BJ (cell line): ENCODE measurements around the gene MRPS24. TPM values are rescaled to one million over a fixed set of nuclear protein-coding genes. Genes with fewer than 3 reads are reported as not detected.

Experiments used
- CTCF ChIA-PET: fragments of 350-600 bp; formaldehyde crosslinking; extraction: SDS; loops from one replicate; lab custom pipeline; 2021; ENCODE audit warnings: antibody characterized with exemption, inconsistent platforms; lab: Yijun Ruan, JAX
- POLR2A ChIA-PET: fragments of 300-600 bp; sonication (Branson Sonifier 250); formaldehyde crosslinking; extraction: SDS; loops from one replicate; lab custom pipeline; 2021; ENCODE audit warnings: antibody characterized with exemption; lab: Charles Lee
- DNase-seq: peaks from one replicate; pipeline ENCODE4 v3.0.0-alpha.2; 2011; ENCODE audit warnings: low read depth
- H3K27me3 ChIP-seq: 2 replicates; pipeline ENCODE4 v1.6.0; 2011; ENCODE audit warnings: low read length; ENCODE audit not compliant: control insufficient read depth, insufficient read depth
- H3K36me3 ChIP-seq: 2 replicates; pipeline ENCODE4 v1.5.1; 2011; ENCODE audit warnings: low read length; ENCODE audit not compliant: control insufficient read depth, insufficient read depth
- H3K4me3 ChIP-seq: 2 replicates; pipeline ENCODE4 v1.5.1; 2011; ENCODE audit warnings: low read depth, mild to moderate bottlenecking, control low read depth, low read length
- polyA plus RNA-seq: library from polyadenylated mRNA; depleted of rRNA; stranded (reverse); fragments of >200 nt; gene quantifications from 2 replicates; pipeline ENCODE4 v1.2.3, GENCODE V29; 2011
- TF ChIP-seq, protein P1 (sequence below): IDR thresholded peaks from 2 replicates; pipeline ENCODE4 v1.5.1; 2011; ENCODE audit warnings: low read depth, mild to moderate bottlenecking, control low read depth, inconsistent platforms, low read length, moderate library complexity; ENCODE audit not compliant: insufficient read depth

Gene MRPS24
- polyA plus RNA-seq, 1 experiment, result 229 TPM

DNA sequence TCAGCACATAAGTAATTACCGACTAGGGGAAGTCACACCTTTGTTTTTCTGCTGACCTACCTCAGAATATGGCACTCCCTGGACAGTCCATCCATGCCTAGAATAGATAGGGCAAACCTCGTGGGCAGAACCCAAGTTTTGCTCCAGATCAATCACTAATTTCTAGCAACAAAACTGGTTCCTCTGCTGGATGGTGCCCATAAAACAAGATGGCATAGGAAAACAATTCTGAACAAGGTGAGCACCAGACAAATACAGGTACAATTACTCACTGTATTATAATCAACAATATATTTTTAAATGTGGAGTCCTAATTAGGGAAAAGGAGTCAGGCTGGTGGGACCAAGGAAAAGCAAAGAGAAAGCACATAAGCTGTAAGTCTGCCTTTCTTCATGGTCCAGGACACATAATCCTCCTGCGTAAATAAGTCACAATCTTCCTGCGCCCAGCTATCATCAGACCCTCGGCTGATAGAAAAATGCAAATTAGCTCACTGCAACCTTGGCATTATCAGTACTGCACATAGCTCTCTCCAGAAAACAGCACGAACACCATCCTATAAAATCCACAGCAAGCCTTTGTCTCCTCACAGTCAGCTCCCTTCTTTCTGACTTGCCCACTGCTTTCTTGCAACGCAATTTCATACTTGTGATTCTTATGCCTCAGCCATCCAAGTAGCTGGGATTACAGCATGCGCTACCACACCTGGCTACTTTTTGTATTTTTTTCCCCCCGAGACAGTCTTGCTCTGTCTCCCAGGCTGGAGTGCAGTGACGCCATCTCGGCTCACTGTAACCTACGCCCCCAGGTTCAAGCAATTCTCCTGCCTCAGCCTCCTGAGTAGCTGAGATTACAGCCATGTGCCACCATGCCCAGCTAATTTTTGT, 22.0 kb upstream of the MRPS24 start:
- DNase-seq, result no peak
- ChIA-PET CTCF (interaction anchor here (0.7 kb wide), 1 partner anchor 712 kb away, joined by 4 read pairs; no protein-coding TSS in a partner anchor), POLR2A (no interaction called here)
- H3K4me3 ChIP-seq, result no peak overlapping the region
- TF ChIP-seq, protein P1, sequence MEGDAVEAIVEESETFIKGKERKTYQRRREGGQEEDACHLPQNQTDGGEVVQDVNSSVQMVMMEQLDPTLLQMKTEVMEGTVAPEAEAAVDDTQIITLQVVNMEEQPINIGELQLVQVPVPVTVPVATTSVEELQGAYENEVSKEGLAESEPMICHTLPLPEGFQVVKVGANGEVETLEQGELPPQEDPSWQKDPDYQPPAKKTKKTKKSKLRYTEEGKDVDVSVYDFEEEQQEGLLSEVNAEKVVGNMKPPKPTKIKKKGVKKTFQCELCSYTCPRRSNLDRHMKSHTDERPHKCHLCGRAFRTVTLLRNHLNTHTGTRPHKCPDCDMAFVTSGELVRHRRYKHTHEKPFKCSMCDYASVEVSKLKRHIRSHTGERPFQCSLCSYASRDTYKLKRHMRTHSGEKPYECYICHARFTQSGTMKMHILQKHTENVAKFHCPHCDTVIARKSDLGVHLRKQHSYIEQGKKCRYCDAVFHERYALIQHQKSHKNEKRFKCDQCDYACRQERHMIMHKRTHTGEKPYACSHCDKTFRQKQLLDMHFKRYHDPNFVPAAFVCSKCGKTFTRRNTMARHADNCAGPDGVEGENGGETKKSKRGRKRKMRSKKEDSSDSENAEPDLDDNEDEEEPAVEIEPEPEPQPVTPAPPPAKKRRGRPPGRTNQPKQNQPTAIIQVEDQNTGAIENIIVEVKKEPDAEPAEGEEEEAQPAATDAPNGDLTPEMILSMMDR, result no peak
- H3K36me3 ChIP-seq, result no peaks in the 10 kb centered on the region
- no peaks in the 10 kb centered on the region for H3K27me3 ChIP-seq

DNA sequence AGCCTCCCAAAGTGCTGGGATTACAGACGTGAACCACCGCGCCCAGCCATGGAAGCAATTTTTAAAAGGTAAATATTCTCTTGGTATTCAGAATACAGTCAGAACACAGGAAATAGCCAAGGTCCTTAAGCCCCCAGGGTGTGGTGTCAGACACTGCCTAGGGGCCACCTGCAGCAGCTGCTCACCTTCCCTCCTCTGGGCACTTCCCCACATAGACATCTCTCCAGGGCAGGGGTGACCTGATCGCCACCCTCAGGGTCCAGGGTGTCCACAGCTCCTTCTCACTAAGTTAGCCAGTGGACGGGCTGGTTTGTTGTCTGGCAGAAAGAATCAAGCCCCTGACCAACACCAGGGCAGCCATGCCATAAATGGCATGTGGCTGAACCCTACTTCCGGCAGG, 21.2 kb upstream of the MRPS24 start:
- ChIA-PET POLR2A (no interaction called here), CTCF (no interaction called here)
- no peak for DNase-seq
- H3K27me3 ChIP-seq, result no peaks in the 10 kb centered on the region
- H3K36me3 ChIP-seq, result no peaks in the 10 kb centered on the region
- H3K4me3 ChIP-seq, result no peak overlapping the region
- TF ChIP-seq, protein P1, result no peak

DNA sequence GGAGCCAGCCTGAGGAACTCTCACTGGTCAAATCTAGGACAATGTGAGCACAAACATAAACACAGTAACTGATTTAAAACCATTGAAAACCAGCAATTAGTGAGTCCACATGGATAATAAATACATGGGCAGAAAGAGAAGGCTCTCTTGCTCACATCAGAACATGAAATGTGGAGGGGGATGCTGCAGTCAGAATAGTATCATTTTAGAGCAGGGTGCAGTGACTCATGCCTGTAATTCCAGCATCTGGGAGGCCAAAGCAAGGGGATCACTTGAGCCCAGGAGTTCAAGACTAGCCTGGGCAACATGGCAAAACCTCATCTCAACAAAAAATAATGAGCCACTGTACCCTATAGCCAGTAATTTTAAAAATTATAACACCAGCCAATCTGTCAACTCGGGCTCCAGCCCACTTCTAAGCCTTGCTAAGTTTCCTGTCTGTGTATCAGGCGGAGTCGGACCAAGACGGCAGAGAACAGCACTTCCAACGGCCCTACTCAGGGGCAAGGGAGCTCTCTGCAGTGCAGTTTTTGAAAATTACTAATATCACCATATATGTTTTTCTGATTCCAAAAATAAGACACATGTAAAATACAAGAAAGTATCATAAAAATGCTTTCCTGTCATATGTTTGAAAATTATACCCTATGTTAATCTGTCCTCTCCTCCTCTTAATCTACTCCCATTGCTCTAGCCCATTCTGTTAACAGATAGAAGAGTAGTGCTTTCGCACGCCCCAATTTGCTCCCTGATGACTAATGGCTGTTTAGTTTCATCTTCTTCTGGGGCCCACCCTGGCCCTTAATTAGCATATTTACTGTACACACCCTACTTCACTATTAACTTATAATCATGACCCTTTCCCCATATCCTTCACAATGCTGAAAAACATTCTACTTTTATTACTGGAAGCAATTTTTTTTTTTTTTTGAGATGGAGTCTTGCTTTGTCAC, 20.0 kb upstream of the MRPS24 start:
- Histone ChIP-seq H3K36me3 (no peaks in the 10 kb centered on the region), H3K27me3 (no peaks in the 10 kb centered on the region), H3K4me3 (no peak overlapping the region)
- POLR2A ChIA-PET, result no interaction called here
- DNase-seq, result no peak
- CTCF ChIA-PET, result no interaction called here
- TF ChIP-seq, protein P1, result no peak

DNA sequence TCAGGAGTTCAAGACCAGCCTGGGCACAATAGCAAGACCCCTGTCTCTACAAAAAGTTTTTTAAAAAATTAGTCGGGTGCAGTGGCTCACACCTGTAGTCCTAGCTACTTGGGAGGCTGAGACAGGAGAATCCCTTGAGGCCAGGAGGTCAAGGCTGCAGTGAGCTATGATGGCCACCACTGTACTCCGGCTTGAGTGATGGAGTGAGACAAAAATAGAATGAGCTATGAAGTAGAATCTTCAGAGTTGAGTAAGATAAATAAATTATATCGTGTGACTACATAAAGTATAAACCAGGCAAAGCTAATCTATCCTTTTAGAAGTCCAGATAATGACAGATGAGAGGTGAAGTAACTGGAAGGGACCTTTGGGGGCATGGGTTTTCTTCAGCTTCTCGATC, 15.3 kb upstream of the MRPS24 start:
- no peak overlapping the region for H3K4me3 ChIP-seq
- TF ChIP-seq, protein P1, result no peak
- CTCF ChIA-PET, result interaction anchor here (0.6 to 1.1 kb wide), 5 partner anchors 17 to 952 kb away, joined by 3 to 4 read pairs (median 4); no protein-coding TSS in a partner anchor
- H3K27me3 ChIP-seq, result no peaks in the 10 kb centered on the region
- POLR2A ChIA-PET, result no interaction called here
- peaks cover 3% of the 10 kb centered on the region; the same call in 1 of the 2 replicates for H3K36me3 ChIP-seq
- no peak for DNase-seq
